CD4-positive, alpha-beta T cell treated with Interleukin-1 beta for 1 hour (primary cell): ENCODE measurements around the gene COQ6.
A peak's percentile ranks its signal among the peaks of the same experiment; 100 is the strongest.
"Not testable (repeated sequence)": the region's sequence is repeated elsewhere in the genome, so short reads cannot be mapped to it uniquely, and the experiment has no call there.

Source experiments
- DNase-seq, 2 donors: peaks; one replicate each; pipeline ENCODE4 v3.0.0-alpha.2; 2020 to 2022

The COQ6 gene

GRCh38 chr14:73949752-73950734, at the start of gene COQ6, which contains the start of gene FAM161B:
Gene COQ6 (plus strand): TSS chr14:73950302. CDS start chr14:73950333, 31 bp downstream.
Gene FAM161B (minus strand): TSS chr14:73950094. CDS start chr14:73950026, 68 bp downstream.
- peak; percentile 93 to 94 for DNase-seq

- DNase-seq = no peak
Measured at GRCh38 chr14:73903028-73903427, 47.1 kb upstream of the COQ6 start.

- no peak for DNase-seq
Measured at GRCh38 chr14:73909681-73910080, 40.4 kb upstream of the COQ6 start.

DNA sequence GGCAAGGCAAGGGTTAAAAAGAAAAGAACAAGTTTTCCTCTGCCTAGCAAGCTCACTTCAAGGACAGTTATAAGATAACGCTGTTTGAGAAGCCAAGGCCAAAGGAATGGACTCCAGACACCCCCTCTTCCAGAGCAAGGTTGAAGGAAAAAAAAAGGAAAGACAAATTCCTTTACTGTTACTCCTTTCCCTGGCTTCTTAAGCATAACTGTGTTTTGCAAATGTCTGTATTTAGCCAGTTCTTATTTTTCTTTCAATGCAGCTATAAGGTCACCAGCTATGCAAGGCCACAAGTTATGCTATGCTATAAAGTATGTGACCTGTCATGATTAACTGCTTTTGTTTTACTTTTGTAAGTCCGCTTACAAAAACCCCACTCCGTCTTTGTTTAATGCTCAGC, 36.8 kb upstream of the COQ6 start:
- DNase-seq = no peak

DNA sequence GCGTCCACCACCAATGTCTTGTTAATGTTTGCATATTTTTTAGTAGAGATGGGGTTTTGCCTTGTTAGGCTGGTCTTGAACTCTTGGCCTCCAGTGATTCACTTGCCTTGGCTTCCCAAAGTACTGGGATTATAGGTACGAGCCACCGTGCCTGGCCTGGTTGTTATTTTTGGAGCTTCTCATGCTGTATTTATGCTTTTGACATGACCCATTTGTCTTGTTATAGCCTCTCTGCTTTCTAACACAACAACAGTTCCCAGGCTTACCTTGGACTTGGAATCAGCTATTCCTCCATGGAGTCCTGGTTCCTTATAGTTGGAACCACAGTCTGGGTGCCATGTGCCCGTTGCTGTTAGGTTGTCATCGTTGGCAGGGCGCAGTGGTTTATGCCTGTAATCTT, 33.8 kb upstream of the COQ6 start:
- DNase-seq = no peak

GRCh38 chr14:73919457-73919856, 30.6 kb upstream of the COQ6 start:
- DNase-seq = not testable (repeated sequence)

DNA sequence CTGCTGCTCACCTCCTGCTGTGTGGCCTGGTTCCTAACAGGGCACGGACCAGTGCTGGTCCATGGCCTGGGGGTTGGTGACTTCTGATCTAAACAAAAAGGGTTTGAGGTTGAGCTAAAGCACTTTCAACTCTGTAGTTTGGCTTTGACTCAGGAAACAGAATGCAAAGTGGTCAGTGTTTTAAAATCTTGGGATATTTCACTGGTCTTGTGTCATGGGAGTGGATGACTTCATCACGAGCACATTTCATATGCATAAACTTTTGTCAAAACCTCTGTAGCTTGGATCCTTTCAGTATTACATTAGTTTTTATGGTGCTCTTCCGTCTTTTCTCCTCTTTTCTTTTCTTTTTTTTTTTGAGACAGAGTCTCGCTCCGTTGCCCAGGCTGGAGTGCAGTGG, 25.8 kb upstream of the COQ6 start:
- DNase-seq = no peak

GRCh38 chr14:73935666-73936065, 14.4 kb upstream of the COQ6 start:
- DNase-seq = no peak

DNA sequence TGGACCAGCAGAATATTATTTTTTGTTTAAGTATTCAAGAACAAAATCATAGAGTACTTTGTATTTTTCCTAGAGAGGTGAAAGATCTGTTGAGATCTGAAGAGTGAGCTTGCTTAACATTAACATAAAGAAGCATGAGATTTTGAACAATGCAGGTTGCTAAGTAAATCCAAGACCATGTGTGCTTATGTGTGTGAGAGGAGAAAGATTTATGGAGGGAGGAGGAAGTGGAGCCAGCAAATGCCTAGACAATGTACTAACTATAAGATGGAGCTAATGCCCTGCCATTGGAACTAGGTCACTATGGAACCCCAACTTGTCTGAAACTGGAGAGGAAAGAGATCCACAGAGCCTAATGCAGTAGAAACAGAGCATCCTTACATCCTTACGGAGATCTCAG, 13.6 kb upstream of the COQ6 start:
- DNase-seq = no peak

GRCh38 chr14:73937012-73937411, 13.1 kb upstream of the COQ6 start:
- no peak for DNase-seq

GRCh38 chr14:73942180-73942579, 7.9 kb upstream of the COQ6 start:
- DNase-seq = no peak

DNA sequence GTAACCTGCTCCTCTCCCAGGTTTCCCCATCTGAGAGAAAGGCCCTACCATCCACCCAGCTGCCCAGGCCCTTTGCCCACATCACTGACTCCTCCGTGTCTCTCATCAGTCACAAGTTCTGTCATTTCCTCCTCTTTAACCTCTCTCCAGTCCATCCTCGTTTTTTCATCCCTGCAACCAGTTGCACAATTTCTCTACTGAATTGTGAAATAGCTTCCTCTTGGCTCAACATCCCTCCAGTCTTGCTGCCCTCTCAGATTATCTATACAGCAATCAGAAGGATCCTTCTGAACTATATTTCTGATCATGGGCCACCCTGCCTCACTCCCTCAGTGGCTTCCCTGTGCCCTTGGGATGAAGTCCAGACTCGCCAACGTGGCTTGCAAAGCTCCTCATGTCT, 7.0 kb upstream of the COQ6 start:
- peak in 1 of 2 donors; percentile 36 for DNase-seq

DNA sequence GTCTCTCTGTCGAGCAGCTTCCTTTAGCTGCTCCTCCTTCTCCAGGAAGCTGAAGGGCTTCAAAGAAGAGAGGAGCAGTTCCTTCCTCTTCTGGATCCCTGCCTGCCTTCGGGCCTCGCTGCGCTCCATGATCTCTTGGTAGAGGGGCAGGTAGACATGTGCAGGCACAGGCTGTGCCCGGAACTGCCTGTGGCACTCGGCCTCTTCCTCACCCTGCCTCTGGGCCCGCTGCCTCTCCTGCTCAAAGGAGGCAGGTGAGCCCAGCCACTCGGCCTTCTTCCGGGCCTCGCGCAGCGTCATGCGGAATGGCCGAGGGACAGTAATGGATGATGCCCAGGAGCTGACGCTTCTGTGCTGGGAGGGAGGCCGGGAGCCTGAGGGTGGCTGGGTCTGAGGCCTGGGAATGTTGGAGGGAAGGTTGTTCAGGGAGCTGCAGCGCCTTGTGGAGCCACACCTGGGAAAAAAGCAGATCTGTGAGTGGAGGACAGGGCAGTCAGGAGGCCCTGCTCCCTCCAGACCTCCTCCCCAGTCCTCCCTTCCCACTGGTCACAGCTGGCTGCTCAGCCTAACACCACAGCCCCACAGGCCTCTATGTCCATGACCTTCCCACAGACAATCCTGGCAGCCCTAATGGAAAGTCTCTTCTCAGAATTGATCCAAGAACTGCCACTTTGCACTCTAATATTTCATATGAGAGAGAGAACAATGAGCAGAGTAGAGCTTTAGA, 5.5 kb upstream of the COQ6 start:
- no peak for DNase-seq

DNA sequence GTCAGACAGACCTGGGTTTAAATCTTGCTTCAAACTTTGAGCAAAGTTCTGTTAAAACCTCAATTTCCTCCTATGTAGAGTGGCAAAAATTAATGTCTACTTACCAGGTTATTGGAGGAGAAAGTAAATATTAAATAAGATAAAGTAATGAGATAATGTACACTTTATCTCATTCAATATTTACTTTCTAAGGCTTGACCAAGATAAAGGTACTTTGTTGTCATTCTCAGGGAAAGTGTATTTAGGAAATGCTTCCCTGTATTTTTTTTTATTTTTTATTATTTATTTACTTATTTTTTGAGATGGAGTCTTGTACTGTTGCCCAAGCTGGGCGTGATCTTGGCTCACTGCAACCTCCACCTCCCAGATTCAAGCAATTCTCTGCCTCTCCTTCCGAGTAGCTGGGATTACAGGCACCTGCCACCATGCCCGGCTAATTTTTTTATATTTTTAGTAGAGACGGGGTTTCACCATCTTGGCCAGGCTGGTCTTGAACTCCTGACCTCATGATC, 4.9 kb upstream of the COQ6 start:
- DNase-seq = no peak

DNA sequence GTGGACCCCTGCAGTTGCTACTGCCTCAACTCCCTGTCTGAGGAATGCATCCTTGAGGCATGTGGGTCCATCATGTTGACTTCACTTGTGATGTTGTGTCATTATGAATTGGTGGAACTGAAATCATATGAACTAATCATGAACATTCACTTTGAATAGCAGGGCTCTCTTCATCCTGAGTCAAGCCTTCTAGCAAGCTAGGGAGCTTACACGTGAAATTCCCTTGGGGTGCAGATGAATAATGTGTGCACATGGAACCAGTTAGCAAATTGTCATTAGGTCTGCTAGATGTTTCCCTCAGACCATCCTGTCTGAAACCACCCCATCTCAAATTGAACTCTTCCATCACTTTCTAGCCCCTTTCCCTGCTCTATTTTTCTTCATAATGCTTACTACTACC, 3.6 kb downstream of the COQ6 start:
- no peak for DNase-seq

DNA sequence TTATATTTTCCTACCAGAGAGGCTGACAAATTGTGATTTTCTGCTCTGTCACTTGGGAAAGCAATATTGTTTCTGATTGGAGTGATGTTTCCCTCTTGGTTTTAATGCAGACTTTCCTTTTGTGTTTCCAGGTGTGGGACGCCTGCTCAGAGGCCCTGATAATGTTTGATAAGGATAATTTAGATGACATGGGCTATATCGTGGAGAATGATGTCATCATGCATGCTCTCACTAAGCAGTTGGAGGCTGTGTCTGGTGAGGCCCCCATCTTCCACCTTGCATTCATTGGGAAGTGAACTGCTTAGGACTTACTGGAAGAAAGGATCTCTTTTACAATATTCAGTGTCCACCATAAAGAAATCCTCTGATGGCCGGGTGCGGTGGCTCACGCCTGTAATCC, 5.6 kb downstream of the COQ6 start:
- DNase-seq = no peak

- no peak for DNase-seq
Measured at GRCh38 chr14:73958591-73958990, 8.5 kb downstream of the COQ6 start.

GRCh38 chr14:73961192-73961591, 11.1 kb downstream of the COQ6 start:
- DNase-seq = no peak

DNA sequence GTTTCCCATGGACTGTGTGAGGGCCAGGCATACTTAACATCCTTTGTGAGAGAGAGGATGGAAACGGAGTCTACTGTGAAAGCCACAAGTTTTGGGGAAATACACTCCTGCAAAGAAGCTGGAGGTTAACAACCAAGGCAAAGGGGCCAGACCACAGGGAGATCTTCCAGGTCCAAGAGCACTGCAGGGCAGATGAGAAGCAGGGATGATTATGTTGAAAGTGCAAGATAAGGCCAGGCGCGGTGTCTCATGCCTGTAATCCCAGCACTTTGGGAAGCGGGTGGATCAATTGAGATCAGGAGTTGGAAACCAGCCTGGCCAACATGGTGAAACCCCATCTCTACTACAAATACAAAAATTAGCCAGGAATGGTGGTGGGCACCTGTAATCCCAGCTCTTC, 15.1 kb downstream of the COQ6 start:
- no peak for DNase-seq

GRCh38 chr14:73968885-73969284, 18.8 kb downstream of the COQ6 start:
- DNase-seq = no peak

GRCh38 chr14:73973497-73973896, 23.4 kb downstream of the COQ6 start:
- DNase-seq = no peak

DNA sequence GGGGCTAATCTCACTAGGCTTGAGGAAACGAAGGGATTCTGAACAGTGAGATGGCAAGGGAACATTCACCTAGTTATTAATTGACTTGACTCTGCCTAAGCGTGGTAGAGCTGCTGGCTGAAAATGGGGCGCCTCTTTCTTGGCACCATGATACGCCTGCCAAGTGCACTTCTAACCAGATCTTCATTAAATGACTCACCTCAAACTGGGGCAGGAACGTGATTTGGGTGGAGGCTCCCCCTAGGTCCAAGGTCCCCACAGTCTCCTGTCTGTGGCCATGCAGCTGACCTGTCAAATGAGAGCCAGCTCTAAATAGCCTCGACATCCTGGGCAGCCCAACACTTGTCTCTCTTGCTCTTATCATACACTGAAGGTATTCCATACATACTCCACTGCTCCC, 26.0 kb downstream of the COQ6 start:
- no peak for DNase-seq

DNA sequence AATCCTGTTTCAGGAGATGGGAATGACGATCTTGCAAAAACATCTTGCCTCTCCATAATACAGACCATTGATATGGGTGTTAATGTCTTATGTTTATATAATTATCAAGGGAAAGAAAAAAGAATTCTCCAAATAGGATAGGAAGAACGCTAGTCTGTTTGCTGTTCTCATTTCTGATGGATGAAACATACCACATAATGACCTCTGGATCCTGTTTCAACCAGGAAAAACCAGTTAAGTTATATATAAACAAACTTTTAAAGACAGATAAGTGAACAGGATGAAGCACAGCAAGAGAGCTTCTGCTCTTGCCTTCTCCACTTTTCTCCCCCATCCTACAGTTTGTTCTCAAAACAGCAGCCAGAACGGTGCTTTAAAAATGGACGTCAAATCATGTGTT, 27.8 kb downstream of the COQ6 start:
- DNase-seq = no peak

- no peak for DNase-seq
Measured at GRCh38 chr14:73988065-73988464, 38.0 kb downstream of the COQ6 start.
